Omental fat pad (tissue), 4 donors: ENCODE results near the gene SPATA31D3. TPM values are rescaled to one million over a fixed set of nuclear protein-coding genes. Genes with fewer than 3 reads are reported as not detected.
"Not testable (repeated sequence)": the region's sequence is repeated elsewhere in the genome, so short reads cannot be mapped to it uniquely, and the experiment has no call there.

Experiments
- ATAC-seq: fragments of 150-250 bp; one replicate; pipeline ENCODE4 v1.9.1; 2016; ENCODE audit warnings: mild to moderate bottlenecking, moderate library complexity; ENCODE audit not compliant: low FRiP score
- DNase-seq: peaks from one replicate; pipeline ENCODE4 v3.0.0-alpha.2; 2019; ENCODE audit warnings: low spot score
- CTCF ChIP-seq, 3 donors: fragments of 450-650 bp; IDR thresholded peaks; one replicate each; pipeline ENCODE4 v1.5.1; 2016 to 2017; ENCODE audit warnings: antibody characterized with exemption in 3 of 3, mild to moderate bottlenecking in 3 of 3, moderate library complexity in 2 of 3
- total RNA-seq, 4 donors: library from RNA; depleted of rRNA; stranded (reverse); fragments of >200 nt; gene quantifications; one replicate each; pipeline ENCODE4 v1.1.0, GENCODE V29; 2016

Gene SPATA31D3
- total RNA-seq, 4 donors from 2014 or later: not detected

- DNase-seq (no peak), ATAC-seq (no peak)
- no peak for TF ChIP-seq CTCF (IDR thresholded peaks at IDR 0.05)
Observed at GRCh38 chr9:81980568-81980967, 37.3 kb downstream of the SPATA31D3 start.

- ATAC-seq: no peak
- TF ChIP-seq CTCF (IDR thresholded peaks at IDR 0.05): no peak
- no peak for DNase-seq
Observed at GRCh38 chr9:81981883-81982282, 38.6 kb downstream of the SPATA31D3 start.

GRCh38 chr9:81984928-81985327 lies 41.6 kb downstream of the SPATA31D3 start:
- no peak for TF ChIP-seq CTCF (IDR thresholded peaks at IDR 0.05)
- DNase-seq (no peak), ATAC-seq (no peak)

GRCh38 chr9:81986051-81986450 lies 42.8 kb downstream of the SPATA31D3 start:
- ATAC-seq (no peak), DNase-seq (no peak)
- TF ChIP-seq CTCF (IDR thresholded peaks at IDR 0.05): no peak

- not testable (repeated sequence) for DNase-seq
Observed at GRCh38 chr9:81988472-81988871, 45.2 kb downstream of the SPATA31D3 start, which contains the start of gene SPATA31D1. Gene SPATA31D1 (plus strand): TSS chr9:81988772. CDS start chr9:81988819, 47 bp downstream.

GRCh38 chr9:81989700-81990099 lies 46.4 kb downstream of the SPATA31D3 start:
- TF ChIP-seq CTCF (IDR thresholded peaks at IDR 0.05): no peak
- no peak for DNase-seq
- ATAC-seq: no peak

More at GRCh38 chr9:81988472-81988871, 45.2 kb downstream of the SPATA31D3 start, which contains the start of gene SPATA31D1:
- not testable (repeated sequence) for ATAC-seq

- TF ChIP-seq CTCF (IDR thresholded peaks at IDR 0.05): no peak
- DNase-seq (no peak), ATAC-seq (no peak)
Observed at GRCh38 chr9:81993656-81994055, 50.4 kb downstream of the SPATA31D3 start.

Other genes with a start within 250 kb of the SPATA31D3 start
- not detected for gene SPATA31D4, start 15.1 kb upstream of the SPATA31D3 start, total RNA-seq
- gene SPATA31D1, start 45.3 kb downstream of the SPATA31D3 start, total RNA-seq: not detected